Panc1 (cell line): ENCODE results near the gene RBBP4. TPM values are rescaled to one million over a fixed set of nuclear protein-coding genes. Genes with fewer than 3 reads are reported as not detected.
"Not testable (repeated sequence)": the region's sequence is repeated elsewhere in the genome, so short reads cannot be mapped to it uniquely, and the experiment has no call there.

Experiments
- ATAC-seq: fragments of 200-7000 bp; cut with Tn5 transposase; 2 replicates; pipeline ENCODE4 v1.9.1; 2020; ENCODE audit warnings: mild to moderate bottlenecking, moderate library complexity
- BruUV-seq: library from RNA; stranded (reverse); fragments of 400-500 nt; replicated peaks from 2 replicates; lab custom pipeline; 2021; lab: Mats Ljungman, UMichigan
- CTCF ChIA-PET: fragments of 300-600 bp; sonication (Branson Sonifier 250); formaldehyde crosslinking; loops from one replicate; lab custom pipeline; 2022; ENCODE audit warnings: antibody characterized with exemption; lab: Charles Lee
- POLR2A ChIA-PET: fragments of 300-600 bp; sonication (Branson Sonifier 250); formaldehyde crosslinking; loops from one replicate; lab custom pipeline; 2022; ENCODE audit warnings: antibody characterized with exemption; lab: Charles Lee
- DNase-seq: peaks from one replicate; pipeline ENCODE4 v3.0.0-alpha.2; 2010; ENCODE audit warnings: low read depth, low spot score
- H3K27ac ChIP-seq: 2 replicates; pipeline ENCODE4 v1.5.1; 2011; ENCODE audit warnings: mild to moderate bottlenecking, low read length, inconsistent platforms
- H3K27me3 ChIP-seq: fragments of 200-500 bp; sonication (Bioruptor generic); 2 replicates; pipeline ENCODE4 v1.6.0; 2014; ENCODE audit warnings: low read length, inconsistent platforms; ENCODE audit not compliant: control insufficient read depth, insufficient read depth
- H3K36me3 ChIP-seq: fragments of 200-500 bp; sonication (Bioruptor generic); 2 replicates; pipeline ENCODE4 v1.5.1; 2014; ENCODE audit warnings: inconsistent platforms, mild to moderate bottlenecking, low read length, moderate library complexity; ENCODE audit not compliant: control insufficient read depth, insufficient read depth
- H3K4me1 ChIP-seq: 2 replicates; pipeline ENCODE4 v1.5.1; 2011; ENCODE audit warnings: inconsistent platforms, mild to moderate bottlenecking, low read length, moderate library complexity; ENCODE audit not compliant: control insufficient read depth, insufficient read depth
- H3K4me3 ChIP-seq, 2 experiments: 2 replicates each; pipeline ENCODE4 v1.5.1; 2011 to 2012; ENCODE audit warnings: low read depth in 2 of 2, low read length in 2 of 2, mild to moderate bottlenecking in 2 of 2, inconsistent platforms in 1 of 2, moderate library complexity in 1 of 2
- H3K9me3 ChIP-seq: fragments of 200-500 bp; sonication (Bioruptor generic); 2 replicates; pipeline ENCODE4 v1.5.1; 2014; ENCODE audit warnings: low read depth, mild to moderate bottlenecking, inconsistent platforms, low read length, moderate library complexity; ENCODE audit not compliant: control insufficient read depth, insufficient read depth
- CTCF ChIP-seq: fragments of 450-650 bp; IDR thresholded peaks from 2 replicates; pipeline ENCODE4 v1.5.1; 2017; ENCODE audit warnings: mild to moderate bottlenecking
- POLR2AphosphoS5 ChIP-seq: IDR thresholded peaks from 2 replicates; pipeline ENCODE4 v1.6.1; 2012; ENCODE audit warnings: mild to moderate bottlenecking, low read depth, low read length, moderate library complexity
- REST ChIP-seq, 2 experiments: IDR thresholded peaks; 2 replicates each; pipeline ENCODE4 v1.6.1; 2011 to 2012; ENCODE audit warnings: low read depth in 2 of 2, control low read depth in 1 of 2, low read length in 1 of 2, mild to moderate bottlenecking in 1 of 2, moderate library complexity in 1 of 2; ENCODE audit not compliant: insufficient read depth in 1 of 2
- SIN3A ChIP-seq: IDR thresholded peaks from 2 replicates; pipeline ENCODE4 v1.6.1; 2012; ENCODE audit warnings: low read depth, mild to moderate bottlenecking, low read length, moderate library complexity, borderline replicate concordance; ENCODE audit not compliant: insufficient read depth
- TCF7L2 ChIP-seq: IDR thresholded peaks from 2 replicates; pipeline ENCODE4 v1.6.1; 2011; ENCODE audit warnings: mild to moderate bottlenecking, low read depth, low read length, inconsistent platforms
- in situ Hi-C: cut with HindIII; loops from 2 replicates; pipeline ENCODE4 v1.10.0; 2016; ENCODE audit warnings: low sequenced_read_pairs, low pct_unique_long_range_greater_than_20kb
- intact Hi-C: fragments of 100-400 bp; cut with micrococcal nuclease; formaldehyde crosslinking; loops from one replicate; pipeline ENCODE4 v1.10.0; 2022; ENCODE audit not compliant: unreplicated experiment
- total RNA-seq: library from RNA; stranded (reverse); gene quantifications from one replicate; pipeline ENCODE4 v1.2.1, GENCODE V29; 2021; ENCODE audit not compliant: unreplicated experiment

The RBBP4 gene
- total RNA-seq, 1 experiment from 2014 or later, result 376 TPM

- ATAC-seq (no peak), DNase-seq (no peak)
- no peaks in the 10 kb centered on the region for H3K9me3 ChIP-seq
- H3K4me1 ChIP-seq, result no peaks in the 10 kb centered on the region
- no peak overlapping the region for H3K27ac ChIP-seq
- no peak overlapping the region for H3K4me3 ChIP-seq
- POLR2A ChIA-PET, result no interaction called here
- no peaks in the 10 kb centered on the region for H3K27me3 ChIP-seq
- TF ChIP-seq REST (IDR thresholded peaks at IDR 0.05; ENCODE audit: insufficient read depth in 1 of 2, low read depth in 2 of 2, low read length in 1 of 2) (no peak), SIN3A (no peak), TCF7L2 (no peak), CTCF (no peak), POLR2AphosphoS5 (no peak)
- no TSS peak for BruUV-seq
- in situ Hi-C loops, result no loop called here
- intact Hi-C loops, result no loop called here
- CTCF ChIA-PET, result no interaction called here
- H3K36me3 ChIP-seq, result no peaks in the 10 kb centered on the region
Observed at GRCh38 chr1:32696041-32696440, 45.0 kb downstream of the RBBP4 start.

GRCh38 chr1:32696996-32697395 lies 46.0 kb downstream of the RBBP4 start:
- DNase-seq, H3K9me3 ChIP-seq, H3K4me3 ChIP-seq, H3K4me1 ChIP-seq, ATAC-seq, CTCF ChIA-PET, intact Hi-C loops, BruUV-seq, H3K36me3 ChIP-seq, in situ Hi-C loops, H3K27ac ChIP-seq, H3K27me3 ChIP-seq: not testable (repeated sequence)
- POLR2A ChIA-PET, result interaction anchor here (0.6 kb wide), 1 partner anchor 31 kb away, joined by 5 read pairs; no protein-coding TSS in a partner anchor

GRCh38 chr1:32701421-32701911 lies 50.5 kb downstream of the RBBP4 start:
- Histone ChIP-seq H3K27me3 (no peaks in the 10 kb centered on the region), H3K36me3 (no peaks in the 10 kb centered on the region), H3K9me3 (no peaks in the 10 kb centered on the region), H3K4me3 (no peak overlapping the region; a peak in 1 of 4 replicates), H3K27ac (no peak overlapping the region; the same call in 1 of the 2 replicates), H3K4me1 (peaks cover 18% of the 10 kb centered on the region)
- BruUV-seq, result no TSS peak
- no peak for DNase-seq
- TF ChIP-seq SIN3A (no peak), TCF7L2 (no peak), CTCF (no peak), REST (IDR thresholded peaks at IDR 0.05; ENCODE audit: insufficient read depth in 1 of 2, low read depth in 2 of 2, low read length in 1 of 2) (no peak), POLR2AphosphoS5 (no peak)
- ChIA-PET POLR2A (interaction anchor here (0.6 kb wide), 1 partner anchor 58 kb away, joined by 3 read pairs; no protein-coding TSS in a partner anchor), CTCF (interaction anchor here (0.9 kb wide), 1 partner anchor 11 kb away, joined by 4 read pairs; no protein-coding TSS in a partner anchor)
- in situ Hi-C loops (no loop called here), intact Hi-C loops (no loop called here)
- peak; percentile 51 for ATAC-seq
